Nephron (organoid): Measurements from ENCODE around the gene DHFR2.
"Not testable (repeated sequence)": the region's sequence is repeated elsewhere in the genome, so short reads cannot be mapped to it uniquely, and the experiment has no call there.

Experiments used
- H3K27ac Mint-ChIP-seq, 3 experiments: 2 replicates each; pipeline ENCODE4 v1.8.0; 2020; ENCODE audit warnings: mixed read lengths in 3 of 3, mild to moderate bottlenecking in 2 of 3, moderate library complexity in 1 of 3
- H3K27me3 Mint-ChIP-seq: 2 replicates; pipeline ENCODE4 v1.8.0; 2021; ENCODE audit warnings: low read depth, mild to moderate bottlenecking, moderate library complexity, mixed read lengths
- H3K36me3 Mint-ChIP-seq: 2 replicates; pipeline ENCODE4 v1.8.0; 2020; ENCODE audit warnings: low read depth, mixed read lengths
- H3K4me1 Mint-ChIP-seq: 2 replicates; pipeline ENCODE4 v1.8.0; 2020; ENCODE audit warnings: mixed read lengths
- H3K4me3 Mint-ChIP-seq, 3 experiments: 2 replicates each; pipeline ENCODE4 v1.8.0; 2020; ENCODE audit warnings: mild to moderate bottlenecking in 3 of 3, mixed read lengths in 3 of 3, moderate library complexity in 2 of 3
- H3K9me3 Mint-ChIP-seq: 2 replicates; pipeline ENCODE4 v1.8.0; 2020; ENCODE audit warnings: mixed read lengths
- TF ChIP-seq, protein P1 (sequence below), 3 experiments: fragments of 200-600 bp; sonication (generic); IDR thresholded peaks; one replicate each; pipeline ENCODE4 v1.5.0; 2021; ENCODE audit warnings: antibody characterized with exemption in 3 of 3; ENCODE audit not compliant: unreplicated experiment in 3 of 3

The DHFR2 gene

DNA sequence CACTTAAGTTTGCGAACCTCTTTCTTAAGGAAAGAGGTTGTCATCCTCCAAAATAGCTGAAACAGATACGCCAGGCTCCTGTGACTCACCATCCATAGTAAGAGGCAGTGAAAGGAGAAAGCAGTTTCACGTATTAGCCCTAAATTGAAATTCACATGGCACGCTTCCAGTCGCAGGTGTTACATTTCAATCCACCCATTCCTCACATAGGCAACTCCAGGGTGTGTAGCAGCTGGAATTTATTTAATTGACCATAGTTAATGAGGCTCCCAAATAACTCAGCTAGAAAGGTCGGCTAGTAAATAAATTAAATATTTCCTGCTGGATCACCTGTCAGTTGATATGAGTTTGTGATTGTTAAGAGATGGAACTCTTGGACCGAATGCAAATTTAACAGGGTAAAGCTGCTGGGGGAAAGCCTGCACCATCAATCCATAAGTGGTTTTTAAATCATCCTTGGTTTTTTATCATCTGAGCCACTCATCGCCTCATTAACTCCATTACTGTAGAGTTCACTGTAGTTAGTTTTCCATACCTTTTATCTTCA lies 19.7 kb upstream of the DHFR2 start:
- no peaks in the 10 kb centered on the region for H3K9me3 Mint-ChIP-seq
- no peak overlapping the region for H3K27ac Mint-ChIP-seq
- H3K27me3 Mint-ChIP-seq: no peaks in the 10 kb centered on the region
- H3K36me3 Mint-ChIP-seq: peaks cover 34% of the 10 kb centered on the region
- H3K4me3 Mint-ChIP-seq: no peak overlapping the region
- no peaks in the 10 kb centered on the region for H3K4me1 Mint-ChIP-seq
- TF ChIP-seq, protein P1, sequence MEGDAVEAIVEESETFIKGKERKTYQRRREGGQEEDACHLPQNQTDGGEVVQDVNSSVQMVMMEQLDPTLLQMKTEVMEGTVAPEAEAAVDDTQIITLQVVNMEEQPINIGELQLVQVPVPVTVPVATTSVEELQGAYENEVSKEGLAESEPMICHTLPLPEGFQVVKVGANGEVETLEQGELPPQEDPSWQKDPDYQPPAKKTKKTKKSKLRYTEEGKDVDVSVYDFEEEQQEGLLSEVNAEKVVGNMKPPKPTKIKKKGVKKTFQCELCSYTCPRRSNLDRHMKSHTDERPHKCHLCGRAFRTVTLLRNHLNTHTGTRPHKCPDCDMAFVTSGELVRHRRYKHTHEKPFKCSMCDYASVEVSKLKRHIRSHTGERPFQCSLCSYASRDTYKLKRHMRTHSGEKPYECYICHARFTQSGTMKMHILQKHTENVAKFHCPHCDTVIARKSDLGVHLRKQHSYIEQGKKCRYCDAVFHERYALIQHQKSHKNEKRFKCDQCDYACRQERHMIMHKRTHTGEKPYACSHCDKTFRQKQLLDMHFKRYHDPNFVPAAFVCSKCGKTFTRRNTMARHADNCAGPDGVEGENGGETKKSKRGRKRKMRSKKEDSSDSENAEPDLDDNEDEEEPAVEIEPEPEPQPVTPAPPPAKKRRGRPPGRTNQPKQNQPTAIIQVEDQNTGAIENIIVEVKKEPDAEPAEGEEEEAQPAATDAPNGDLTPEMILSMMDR (IDR thresholded peaks at IDR 0.05; ENCODE audit: unreplicated experiment in 3 of 3): no peak

DNA sequence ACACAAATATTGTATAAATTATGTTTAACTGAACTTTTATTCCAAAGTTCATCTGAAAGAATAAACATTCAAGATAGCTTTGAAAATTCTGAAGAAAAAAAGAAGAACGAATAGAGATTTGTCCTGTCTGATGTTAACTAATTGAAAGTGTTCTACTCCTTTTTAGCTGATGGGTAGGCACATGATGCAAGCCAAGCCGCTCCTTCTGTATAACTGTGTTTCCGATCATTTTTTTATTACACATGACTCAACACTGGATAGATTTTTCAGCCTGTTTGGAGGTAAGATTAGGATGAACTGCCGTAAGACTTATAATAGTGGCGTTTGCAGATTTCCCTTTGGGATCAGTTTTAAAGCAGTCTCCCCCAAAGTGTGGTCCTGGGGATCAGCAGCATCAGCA lies 19.2 kb upstream of the DHFR2 start:
- no peaks in the 10 kb centered on the region for H3K4me1 Mint-ChIP-seq
- H3K36me3 Mint-ChIP-seq: peaks cover 39% of the 10 kb centered on the region
- no peak overlapping the region for H3K4me3 Mint-ChIP-seq
- TF ChIP-seq, protein P1 (IDR thresholded peaks at IDR 0.05; ENCODE audit: unreplicated experiment in 3 of 3): no peak
- no peaks in the 10 kb centered on the region for H3K9me3 Mint-ChIP-seq
- no peak overlapping the region for H3K27ac Mint-ChIP-seq
- H3K27me3 Mint-ChIP-seq: no peaks in the 10 kb centered on the region

DNA sequence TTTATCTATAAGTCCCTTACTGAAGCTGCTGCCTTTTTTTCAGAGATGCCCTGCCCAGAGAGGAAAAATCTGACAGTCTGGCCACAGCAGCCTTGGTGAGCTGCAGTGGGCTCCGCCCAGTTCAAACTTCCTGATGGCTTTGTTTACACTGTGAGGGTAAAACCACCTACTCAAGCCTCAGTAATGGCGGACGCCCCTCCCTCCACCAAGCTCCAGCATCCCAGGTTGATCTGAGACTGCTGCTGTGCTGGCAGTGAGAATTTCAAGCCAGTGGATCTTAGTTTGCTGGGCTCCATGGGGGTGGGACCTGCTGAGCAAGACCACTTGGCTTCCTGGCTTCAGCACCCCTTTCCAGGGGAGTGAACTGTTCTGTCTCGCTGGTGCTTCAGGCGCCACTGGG lies 17.8 kb upstream of the DHFR2 start:
- not testable (repeated sequence) for H3K9me3 Mint-ChIP-seq, H3K27ac Mint-ChIP-seq, H3K27me3 Mint-ChIP-seq, H3K4me1 Mint-ChIP-seq, H3K4me3 Mint-ChIP-seq
- H3K36me3 Mint-ChIP-seq: peaks cover 48% of the 10 kb centered on the region

- Mint-ChIP-seq H3K9me3 (peaks cover 15% of the 10 kb centered on the region), H3K4me1 (no peaks in the 10 kb centered on the region), H3K36me3 (peaks cover 79% of the 10 kb centered on the region)
These were observed 13.3 kb upstream of the DHFR2 start for GRCh38 chr3:94076055-94076454.

GRCh38 chr3:94071713-94072284 lies 9.1 kb upstream of the DHFR2 start:
- TF ChIP-seq, protein P1 (IDR thresholded peaks at IDR 0.05; ENCODE audit: unreplicated experiment in 3 of 3): no peak
- no peak overlapping the region for H3K27ac Mint-ChIP-seq
- H3K36me3 Mint-ChIP-seq: peaks cover 70% of the 10 kb centered on the region
- H3K27me3 Mint-ChIP-seq: no peaks in the 10 kb centered on the region
- H3K4me1 Mint-ChIP-seq: peaks cover 2% of the 10 kb centered on the region
- peaks cover 15% of the 10 kb centered on the region for H3K9me3 Mint-ChIP-seq
- H3K4me3 Mint-ChIP-seq: no peak overlapping the region

More at GRCh38 chr3:94076055-94076454, 13.3 kb upstream of the DHFR2 start:
- Mint-ChIP-seq H3K27me3 (no peaks in the 10 kb centered on the region), H3K4me3 (no peak overlapping the region), H3K27ac (no peak overlapping the region)
- TF ChIP-seq, protein P1 (IDR thresholded peaks at IDR 0.05; ENCODE audit: unreplicated experiment in 3 of 3): no peak

GRCh38 chr3:94070341-94070911 lies 7.7 kb upstream of the DHFR2 start:
- TF ChIP-seq, protein P1 (IDR thresholded peaks at IDR 0.05; ENCODE audit: unreplicated experiment in 3 of 3): no peak

More at GRCh38 chr3:94070341-94070911, 7.7 kb upstream of the DHFR2 start:
- Mint-ChIP-seq H3K27me3 (no peaks in the 10 kb centered on the region), H3K27ac (no peak overlapping the region), H3K4me1 (peaks cover 8% of the 10 kb centered on the region), H3K9me3 (peaks cover 15% of the 10 kb centered on the region), H3K36me3 (peaks cover 64% of the 10 kb centered on the region), H3K4me3 (no peak overlapping the region)
